Panc1 (cell line): ENCODE results near the gene NR1H4. TPM values are rescaled to one million over a fixed set of nuclear protein-coding genes. Genes with fewer than 3 reads are reported as not detected.
A peak's percentile ranks its signal among the peaks of the same experiment; 100 is the strongest.

ENCODE experiments used
- ATAC-seq: fragments of 200-7000 bp; cut with Tn5 transposase; 2 replicates; pipeline ENCODE4 v1.9.1; 2020; ENCODE audit warnings: mild to moderate bottlenecking, moderate library complexity
- BruUV-seq: library from RNA; stranded (reverse); fragments of 400-500 nt; replicated peaks from 2 replicates; lab custom pipeline; 2021; lab: Mats Ljungman, UMichigan
- CTCF ChIA-PET: fragments of 300-600 bp; sonication (Branson Sonifier 250); formaldehyde crosslinking; loops from one replicate; lab custom pipeline; 2022; ENCODE audit warnings: antibody characterized with exemption; lab: Charles Lee
- POLR2A ChIA-PET: fragments of 300-600 bp; sonication (Branson Sonifier 250); formaldehyde crosslinking; loops from one replicate; lab custom pipeline; 2022; ENCODE audit warnings: antibody characterized with exemption; lab: Charles Lee
- DNase-seq: peaks from one replicate; pipeline ENCODE4 v3.0.0-alpha.2; 2010; ENCODE audit warnings: low read depth, low spot score
- H3K27ac ChIP-seq: 2 replicates; pipeline ENCODE4 v1.5.1; 2011; ENCODE audit warnings: mild to moderate bottlenecking, low read length, inconsistent platforms
- H3K27me3 ChIP-seq: fragments of 200-500 bp; sonication (Bioruptor generic); 2 replicates; pipeline ENCODE4 v1.6.0; 2014; ENCODE audit warnings: low read length, inconsistent platforms; ENCODE audit not compliant: control insufficient read depth, insufficient read depth
- H3K36me3 ChIP-seq: fragments of 200-500 bp; sonication (Bioruptor generic); 2 replicates; pipeline ENCODE4 v1.5.1; 2014; ENCODE audit warnings: inconsistent platforms, mild to moderate bottlenecking, low read length, moderate library complexity; ENCODE audit not compliant: control insufficient read depth, insufficient read depth
- H3K4me1 ChIP-seq: 2 replicates; pipeline ENCODE4 v1.5.1; 2011; ENCODE audit warnings: inconsistent platforms, mild to moderate bottlenecking, low read length, moderate library complexity; ENCODE audit not compliant: control insufficient read depth, insufficient read depth
- H3K4me3 ChIP-seq, 2 experiments: 2 replicates each; pipeline ENCODE4 v1.5.1; 2011 to 2012; ENCODE audit warnings: low read depth in 2 of 2, low read length in 2 of 2, mild to moderate bottlenecking in 2 of 2, inconsistent platforms in 1 of 2, moderate library complexity in 1 of 2
- H3K9me3 ChIP-seq: fragments of 200-500 bp; sonication (Bioruptor generic); 2 replicates; pipeline ENCODE4 v1.5.1; 2014; ENCODE audit warnings: low read depth, mild to moderate bottlenecking, inconsistent platforms, low read length, moderate library complexity; ENCODE audit not compliant: control insufficient read depth, insufficient read depth
- POLR2AphosphoS5 ChIP-seq: IDR thresholded peaks from 2 replicates; pipeline ENCODE4 v1.6.1; 2012; ENCODE audit warnings: mild to moderate bottlenecking, low read depth, low read length, moderate library complexity
- SIN3A ChIP-seq: IDR thresholded peaks from 2 replicates; pipeline ENCODE4 v1.6.1; 2012; ENCODE audit warnings: low read depth, mild to moderate bottlenecking, low read length, moderate library complexity, borderline replicate concordance; ENCODE audit not compliant: insufficient read depth
- TCF7L2 ChIP-seq: IDR thresholded peaks from 2 replicates; pipeline ENCODE4 v1.6.1; 2011; ENCODE audit warnings: mild to moderate bottlenecking, low read depth, low read length, inconsistent platforms
- in situ Hi-C: cut with HindIII; loops from 2 replicates; pipeline ENCODE4 v1.10.0; 2016; ENCODE audit warnings: low sequenced_read_pairs, low pct_unique_long_range_greater_than_20kb
- intact Hi-C: fragments of 100-400 bp; cut with micrococcal nuclease; formaldehyde crosslinking; loops from one replicate; pipeline ENCODE4 v1.10.0; 2022; ENCODE audit not compliant: unreplicated experiment
- total RNA-seq: library from RNA; stranded (reverse); gene quantifications from one replicate; pipeline ENCODE4 v1.2.1, GENCODE V29; 2021; ENCODE audit not compliant: unreplicated experiment
- TF ChIP-seq, protein P1 (sequence below), 2 experiments: IDR thresholded peaks; 2 replicates each; pipeline ENCODE4 v1.6.1; 2011 to 2012; ENCODE audit warnings: low read depth in 2 of 2, control low read depth in 1 of 2, low read length in 1 of 2, mild to moderate bottlenecking in 1 of 2, moderate library complexity in 1 of 2; ENCODE audit not compliant: insufficient read depth in 1 of 2
- TF ChIP-seq, protein P2 (sequence below): fragments of 450-650 bp; IDR thresholded peaks from 2 replicates; pipeline ENCODE4 v1.5.1; 2017; ENCODE audit warnings: mild to moderate bottlenecking

Gene NR1H4
- total RNA-seq, 1 experiment from 2014 or later = not detected

DNA sequence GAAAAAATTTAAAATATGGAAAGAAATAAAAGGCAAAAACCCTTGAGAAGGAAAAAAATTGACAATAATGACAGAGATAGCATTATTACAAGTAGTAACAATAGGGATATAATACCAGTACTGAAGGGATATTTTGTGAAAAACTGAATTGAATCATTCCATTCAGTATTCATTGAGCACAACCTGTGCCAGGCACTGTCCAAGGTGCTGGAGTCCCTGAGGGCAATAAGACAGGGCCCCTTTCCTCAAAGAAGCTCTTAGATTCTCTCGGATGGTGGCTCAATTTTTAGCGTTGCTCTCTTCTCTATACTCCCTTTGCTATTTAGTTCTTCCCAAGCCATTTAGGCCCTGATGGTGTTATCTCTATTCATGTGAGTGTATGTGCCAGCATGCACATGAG lies 65.5 kb downstream of the NR1H4 start:
- ChIA-PET POLR2A (no interaction called here), CTCF (no interaction called here)
- no TSS peak for BruUV-seq
- H3K4me1 ChIP-seq = no peaks in the 10 kb centered on the region
- H3K9me3 ChIP-seq = no peaks in the 10 kb centered on the region
- DNase-seq (no peak), ATAC-seq (no peak)
- in situ Hi-C loops = no loop called here
- H3K4me3 ChIP-seq = no peak overlapping the region
- H3K36me3 ChIP-seq = no peaks in the 10 kb centered on the region
- intact Hi-C loops = no loop called here
- TF ChIP-seq, protein P1, sequence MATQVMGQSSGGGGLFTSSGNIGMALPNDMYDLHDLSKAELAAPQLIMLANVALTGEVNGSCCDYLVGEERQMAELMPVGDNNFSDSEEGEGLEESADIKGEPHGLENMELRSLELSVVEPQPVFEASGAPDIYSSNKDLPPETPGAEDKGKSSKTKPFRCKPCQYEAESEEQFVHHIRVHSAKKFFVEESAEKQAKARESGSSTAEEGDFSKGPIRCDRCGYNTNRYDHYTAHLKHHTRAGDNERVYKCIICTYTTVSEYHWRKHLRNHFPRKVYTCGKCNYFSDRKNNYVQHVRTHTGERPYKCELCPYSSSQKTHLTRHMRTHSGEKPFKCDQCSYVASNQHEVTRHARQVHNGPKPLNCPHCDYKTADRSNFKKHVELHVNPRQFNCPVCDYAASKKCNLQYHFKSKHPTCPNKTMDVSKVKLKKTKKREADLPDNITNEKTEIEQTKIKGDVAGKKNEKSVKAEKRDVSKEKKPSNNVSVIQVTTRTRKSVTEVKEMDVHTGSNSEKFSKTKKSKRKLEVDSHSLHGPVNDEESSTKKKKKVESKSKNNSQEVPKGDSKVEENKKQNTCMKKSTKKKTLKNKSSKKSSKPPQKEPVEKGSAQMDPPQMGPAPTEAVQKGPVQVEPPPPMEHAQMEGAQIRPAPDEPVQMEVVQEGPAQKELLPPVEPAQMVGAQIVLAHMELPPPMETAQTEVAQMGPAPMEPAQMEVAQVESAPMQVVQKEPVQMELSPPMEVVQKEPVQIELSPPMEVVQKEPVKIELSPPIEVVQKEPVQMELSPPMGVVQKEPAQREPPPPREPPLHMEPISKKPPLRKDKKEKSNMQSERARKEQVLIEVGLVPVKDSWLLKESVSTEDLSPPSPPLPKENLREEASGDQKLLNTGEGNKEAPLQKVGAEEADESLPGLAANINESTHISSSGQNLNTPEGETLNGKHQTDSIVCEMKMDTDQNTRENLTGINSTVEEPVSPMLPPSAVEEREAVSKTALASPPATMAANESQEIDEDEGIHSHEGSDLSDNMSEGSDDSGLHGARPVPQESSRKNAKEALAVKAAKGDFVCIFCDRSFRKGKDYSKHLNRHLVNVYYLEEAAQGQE (IDR thresholded peaks at IDR 0.05; ENCODE audit: insufficient read depth in 1 of 2, low read depth in 2 of 2, low read length in 1 of 2) = peak; percentile 88 to 90
- TF ChIP-seq TCF7L2 = no peak
- TF ChIP-seq, protein P2, sequence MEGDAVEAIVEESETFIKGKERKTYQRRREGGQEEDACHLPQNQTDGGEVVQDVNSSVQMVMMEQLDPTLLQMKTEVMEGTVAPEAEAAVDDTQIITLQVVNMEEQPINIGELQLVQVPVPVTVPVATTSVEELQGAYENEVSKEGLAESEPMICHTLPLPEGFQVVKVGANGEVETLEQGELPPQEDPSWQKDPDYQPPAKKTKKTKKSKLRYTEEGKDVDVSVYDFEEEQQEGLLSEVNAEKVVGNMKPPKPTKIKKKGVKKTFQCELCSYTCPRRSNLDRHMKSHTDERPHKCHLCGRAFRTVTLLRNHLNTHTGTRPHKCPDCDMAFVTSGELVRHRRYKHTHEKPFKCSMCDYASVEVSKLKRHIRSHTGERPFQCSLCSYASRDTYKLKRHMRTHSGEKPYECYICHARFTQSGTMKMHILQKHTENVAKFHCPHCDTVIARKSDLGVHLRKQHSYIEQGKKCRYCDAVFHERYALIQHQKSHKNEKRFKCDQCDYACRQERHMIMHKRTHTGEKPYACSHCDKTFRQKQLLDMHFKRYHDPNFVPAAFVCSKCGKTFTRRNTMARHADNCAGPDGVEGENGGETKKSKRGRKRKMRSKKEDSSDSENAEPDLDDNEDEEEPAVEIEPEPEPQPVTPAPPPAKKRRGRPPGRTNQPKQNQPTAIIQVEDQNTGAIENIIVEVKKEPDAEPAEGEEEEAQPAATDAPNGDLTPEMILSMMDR = no peak
- TF ChIP-seq POLR2AphosphoS5 = no peak
- TF ChIP-seq SIN3A = no peak
- H3K27ac ChIP-seq = no peak overlapping the region
- H3K27me3 ChIP-seq = peaks cover 16% of the 10 kb centered on the region

DNA sequence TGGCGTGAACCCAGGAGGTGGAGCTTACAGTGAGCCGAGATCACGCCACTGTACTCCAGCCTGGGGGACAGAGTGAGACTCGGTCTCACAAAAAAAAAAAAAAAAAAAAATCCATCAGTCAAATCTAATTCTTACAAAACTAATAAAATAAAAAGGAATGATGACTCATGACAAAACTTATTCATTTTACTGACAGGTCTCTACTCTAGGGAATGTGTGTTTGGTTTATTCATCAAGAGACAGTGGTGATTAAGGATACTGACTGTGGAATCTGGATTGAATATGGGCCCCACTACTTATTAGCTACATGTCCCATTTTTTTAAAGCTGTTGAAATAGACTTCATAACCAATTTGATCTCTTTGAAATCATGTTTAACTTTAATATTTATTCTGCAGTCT lies 70.5 kb downstream of the NR1H4 start:
- TF ChIP-seq SIN3A = no peak
- TF ChIP-seq POLR2AphosphoS5 = no peak
- TF ChIP-seq, protein P2 = no peak
- no TSS peak for BruUV-seq
- in situ Hi-C loops (no loop called here), intact Hi-C loops (no loop called here)
- no peaks in the 10 kb centered on the region for H3K9me3 ChIP-seq
- ChIA-PET POLR2A (interaction anchor here (0.6 to 0.7 kb wide), 2 partner anchors 15 to 268 kb away, joined by 5 to 6 read pairs; no protein-coding TSS in a partner anchor), CTCF (no interaction called here)
- no peaks in the 10 kb centered on the region for H3K4me1 ChIP-seq
- no peak for ATAC-seq
- no peaks in the 10 kb centered on the region for H3K36me3 ChIP-seq
- H3K27ac ChIP-seq = no peak overlapping the region
- no peak overlapping the region for H3K4me3 ChIP-seq
- peaks cover 10% of the 10 kb centered on the region for H3K27me3 ChIP-seq
- no peak for DNase-seq
